Effector memory CD4-positive, alpha-beta T cell (primary cell): Measurements from ENCODE around the gene RBM26.
A peak's percentile ranks its signal among the peaks of the same experiment; 100 is the strongest.

Experiments
- DNase-seq, 3 donors: peaks; one replicate each; pipeline ENCODE4 v3.0.0-alpha.2; 2020
- H3K27ac ChIP-seq: 2 replicates; pipeline ENCODE4 v1.7.0; 2013; ENCODE audit warnings: mild to moderate bottlenecking, low read length, moderate library complexity; ENCODE audit not compliant: insufficient read depth, poor library complexity, severe bottlenecking
- H3K27me3 ChIP-seq: replicated peaks from 2 replicates; pipeline ENCODE4 v1.7.0; 2013; ENCODE audit warnings: mild to moderate bottlenecking, low read length; ENCODE audit not compliant: insufficient read depth, control insufficient read depth, poor library complexity, severe bottlenecking
- H3K36me3 ChIP-seq: 2 replicates; pipeline ENCODE4 v1.7.0; 2013; ENCODE audit warnings: mild to moderate bottlenecking, low read length, moderate library complexity; ENCODE audit not compliant: control insufficient read depth, insufficient read depth
- H3K4me1 ChIP-seq: 2 replicates; pipeline ENCODE4 v1.7.0; 2013; ENCODE audit warnings: low read length, mild to moderate bottlenecking; ENCODE audit not compliant: control insufficient read depth, insufficient read depth, poor library complexity, severe bottlenecking
- H3K4me3 ChIP-seq: 2 replicates; pipeline ENCODE4 v1.7.0; 2013; ENCODE audit warnings: low read length, low read depth, mild to moderate bottlenecking; ENCODE audit not compliant: insufficient read depth, poor library complexity, severe bottlenecking
- H3K9me3 ChIP-seq: 2 replicates; pipeline ENCODE4 v1.7.0; 2013; ENCODE audit warnings: mild to moderate bottlenecking, low read length, moderate library complexity; ENCODE audit not compliant: control insufficient read depth

RBM26 gene

DNA sequence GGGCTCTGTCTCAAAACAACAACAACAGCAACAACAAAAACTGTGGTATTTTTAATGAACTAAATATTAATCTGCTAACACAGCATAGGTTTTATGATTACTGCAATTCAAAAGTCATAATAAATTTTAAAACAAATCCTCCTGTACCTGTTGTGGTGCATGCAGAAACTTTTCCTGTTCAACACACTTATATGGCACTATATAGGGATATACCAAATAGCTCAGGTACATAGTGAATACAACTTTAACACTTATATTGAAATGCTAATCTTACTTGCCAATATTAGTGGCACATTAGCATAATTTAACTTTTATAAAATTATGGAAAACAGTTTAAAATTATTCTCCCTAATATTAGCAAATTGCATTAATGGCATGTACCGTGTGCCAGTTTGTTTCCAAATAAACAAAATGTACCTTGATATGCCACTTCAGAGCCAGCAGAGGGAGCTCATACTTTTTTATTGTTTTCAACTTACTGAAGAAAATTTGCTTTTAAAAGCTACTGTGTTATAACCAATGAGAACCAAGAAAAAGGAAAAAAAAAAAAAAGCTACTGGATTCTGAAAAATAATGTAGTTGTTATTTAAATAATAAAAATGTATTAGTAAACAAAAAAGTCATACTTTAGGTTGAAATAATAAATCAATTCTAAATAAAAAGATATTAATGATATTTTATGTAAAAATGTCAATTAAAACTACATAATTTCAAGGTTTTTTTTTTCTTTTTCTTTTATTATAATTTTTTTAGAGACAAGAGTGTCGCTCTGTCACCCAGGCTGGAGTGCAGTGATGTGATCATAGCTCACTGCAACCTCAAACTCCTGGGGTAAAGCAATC lies 18.0 kb upstream of the RBM26 start:
- Histone ChIP-seq H3K4me1 (no peaks in the 10 kb centered on the region), H3K27me3 (no peaks in the 10 kb centered on the region), H3K9me3 (no peaks in the 10 kb centered on the region), H3K27ac (no peak overlapping the region), H3K36me3 (no peaks in the 10 kb centered on the region), H3K4me3 (no peak overlapping the region)
- no peak for DNase-seq

DNA sequence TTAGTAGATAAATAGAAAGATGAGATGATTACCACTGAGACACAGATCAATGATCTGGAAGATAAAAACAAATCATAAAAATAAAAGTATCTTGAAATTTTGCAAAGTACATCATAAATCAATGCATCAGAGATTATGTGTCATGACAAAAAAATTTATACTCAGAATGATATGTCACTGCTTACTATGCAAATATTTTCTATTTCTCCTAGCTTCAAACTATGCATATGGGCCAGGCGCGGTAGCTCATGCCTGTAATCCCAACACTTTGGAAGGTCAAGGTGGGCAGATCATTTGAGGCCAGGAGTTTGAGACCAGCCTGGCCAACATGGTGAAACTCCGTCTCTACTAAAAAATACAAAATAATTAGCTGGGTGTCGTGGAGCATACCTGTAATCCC lies 17.3 kb upstream of the RBM26 start:
- no peak for DNase-seq
- H3K36me3 ChIP-seq, result no peaks in the 10 kb centered on the region
- no peak overlapping the region for H3K27ac ChIP-seq

DNA sequence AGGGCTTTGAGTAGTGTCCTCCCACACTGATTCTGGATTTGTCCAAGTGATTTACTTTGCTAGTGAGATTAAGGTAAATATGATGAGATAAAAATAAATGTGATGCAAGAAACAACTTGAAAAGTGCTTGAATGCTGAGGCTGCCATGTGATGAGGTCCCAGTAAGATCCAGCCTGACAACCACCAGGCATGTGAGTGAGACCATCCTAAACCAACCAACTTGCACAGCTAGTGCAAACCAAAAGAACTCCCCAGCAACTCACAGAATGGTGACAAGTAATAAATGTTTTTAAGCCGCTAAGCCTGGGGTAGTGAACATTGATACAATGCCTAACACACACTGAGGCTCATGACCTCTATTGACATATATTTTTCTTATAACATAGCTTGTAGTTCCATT lies 13.3 kb upstream of the RBM26 start:
- H3K9me3 ChIP-seq, result no peaks in the 10 kb centered on the region
- no peaks in the 10 kb centered on the region for H3K27me3 ChIP-seq

More for the DNA sequence above, 17.3 kb upstream of the RBM26 start:
- no peaks in the 10 kb centered on the region for H3K27me3 ChIP-seq
- no peaks in the 10 kb centered on the region for H3K4me1 ChIP-seq
- no peak overlapping the region for H3K4me3 ChIP-seq
- H3K9me3 ChIP-seq, result no peaks in the 10 kb centered on the region

DNA sequence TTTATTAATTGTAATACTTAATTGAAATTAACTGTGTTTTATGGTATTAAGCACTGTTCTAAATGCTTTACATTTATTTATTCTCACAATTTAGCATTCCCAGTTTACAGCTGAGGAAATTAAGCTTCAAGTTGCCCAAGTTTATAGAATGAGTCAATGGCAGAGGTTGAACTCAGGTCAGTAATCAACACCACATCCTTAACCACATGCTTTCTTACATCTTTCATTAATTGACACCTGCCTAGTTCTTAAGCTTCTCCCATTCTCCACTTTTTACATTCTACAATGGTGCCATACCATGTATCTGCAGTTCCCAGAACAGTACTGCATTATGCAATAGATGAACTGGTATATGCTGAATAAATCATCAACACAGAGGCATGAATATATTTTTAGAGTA lies 11.7 kb upstream of the RBM26 start:
- H3K4me1 ChIP-seq, result no peaks in the 10 kb centered on the region
- no peak overlapping the region for H3K4me3 ChIP-seq
- H3K27ac ChIP-seq, result no peak overlapping the region
- H3K27me3 ChIP-seq, result no peaks in the 10 kb centered on the region
- H3K9me3 ChIP-seq, result no peaks in the 10 kb centered on the region
- H3K36me3 ChIP-seq, result no peaks in the 10 kb centered on the region
- DNase-seq, result no peak

More for the DNA sequence above, 13.3 kb upstream of the RBM26 start:
- Histone ChIP-seq H3K36me3 (no peaks in the 10 kb centered on the region), H3K27ac (no peak overlapping the region), H3K4me1 (no peaks in the 10 kb centered on the region), H3K4me3 (no peak overlapping the region)
- DNase-seq, result no peak

DNA sequence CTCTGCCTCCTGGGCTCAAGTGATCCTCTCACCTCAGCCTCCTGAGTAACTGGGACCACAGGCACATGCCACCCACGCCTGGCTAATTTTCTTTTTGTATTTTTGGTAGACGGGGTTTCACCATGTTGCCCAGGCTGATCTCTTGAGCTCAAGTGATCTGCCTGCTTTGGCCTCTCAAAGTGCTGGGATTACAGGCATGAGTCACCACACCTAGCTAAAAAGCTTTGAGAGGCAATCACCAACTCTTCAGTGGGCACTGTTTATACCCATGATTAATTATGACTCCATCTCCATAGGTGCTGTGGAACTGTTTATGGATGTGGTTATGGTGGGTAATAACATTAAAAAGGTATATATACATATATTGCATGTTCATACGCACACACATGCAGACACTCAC lies 7.5 kb upstream of the RBM26 start:
- Histone ChIP-seq H3K4me3 (no peak overlapping the region), H3K27ac (no peak overlapping the region), H3K36me3 (no peaks in the 10 kb centered on the region), H3K4me1 (no peaks in the 10 kb centered on the region), H3K9me3 (no peaks in the 10 kb centered on the region), H3K27me3 (no peaks in the 10 kb centered on the region)
- DNase-seq, result no peak

DNA sequence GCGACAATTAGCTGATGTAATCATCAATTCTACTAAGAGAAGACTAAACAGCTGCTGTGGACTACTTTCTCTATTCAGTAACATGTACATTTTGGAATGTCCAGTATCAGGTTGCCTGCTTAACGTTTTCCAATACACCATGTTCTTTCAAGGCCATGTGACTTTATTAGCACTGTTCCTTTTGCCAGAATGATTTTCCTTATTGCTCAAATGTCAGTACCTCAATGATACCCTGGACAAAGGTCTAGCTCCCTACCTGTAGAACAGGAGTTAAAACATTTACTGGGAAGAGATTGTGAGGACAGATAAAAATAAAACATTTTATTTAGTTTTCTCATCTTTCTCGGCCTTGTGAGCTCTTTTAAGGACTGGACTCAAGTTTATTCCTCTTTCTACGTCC lies 3.8 kb upstream of the RBM26 start:
- no peak overlapping the region for H3K4me3 ChIP-seq
- no peaks in the 10 kb centered on the region for H3K27me3 ChIP-seq
- H3K36me3 ChIP-seq, result no peaks in the 10 kb centered on the region
- no peak for DNase-seq
- no peaks in the 10 kb centered on the region for H3K9me3 ChIP-seq
- H3K27ac ChIP-seq, result no peak overlapping the region
- H3K4me1 ChIP-seq, result peaks cover 8% of the 10 kb centered on the region

DNA sequence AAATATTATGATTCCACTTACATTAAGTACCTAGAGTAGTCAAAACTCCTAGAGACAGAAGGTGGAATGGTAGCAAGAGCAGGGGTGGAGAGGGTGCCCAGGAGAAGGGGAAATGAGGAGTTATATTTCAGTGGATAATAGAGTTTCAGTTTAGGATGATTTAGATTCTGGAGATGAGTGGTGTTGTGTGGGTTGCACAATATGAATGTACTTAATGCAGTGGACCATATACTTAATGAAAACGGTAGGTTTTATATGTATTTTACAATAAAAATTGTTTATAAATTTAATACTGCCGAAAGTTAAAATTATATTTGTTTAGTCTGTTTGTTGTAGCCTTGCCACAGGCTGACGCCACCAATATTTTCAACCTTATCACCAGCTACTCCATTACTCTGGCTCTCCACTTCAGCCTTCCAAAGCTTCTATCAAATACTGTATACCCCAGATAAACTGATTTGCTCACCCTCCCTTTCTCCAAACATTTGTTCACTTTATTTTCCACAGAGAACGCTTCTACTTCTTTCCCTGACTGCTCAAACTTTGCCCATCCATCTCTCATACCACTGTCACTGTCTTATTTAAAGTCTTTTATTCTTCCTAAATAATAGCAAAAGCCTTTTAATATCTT lies 1.4 kb upstream of the RBM26 start:
- Histone ChIP-seq H3K27ac (no peak overlapping the region), H3K36me3 (no peaks in the 10 kb centered on the region)

DNA sequence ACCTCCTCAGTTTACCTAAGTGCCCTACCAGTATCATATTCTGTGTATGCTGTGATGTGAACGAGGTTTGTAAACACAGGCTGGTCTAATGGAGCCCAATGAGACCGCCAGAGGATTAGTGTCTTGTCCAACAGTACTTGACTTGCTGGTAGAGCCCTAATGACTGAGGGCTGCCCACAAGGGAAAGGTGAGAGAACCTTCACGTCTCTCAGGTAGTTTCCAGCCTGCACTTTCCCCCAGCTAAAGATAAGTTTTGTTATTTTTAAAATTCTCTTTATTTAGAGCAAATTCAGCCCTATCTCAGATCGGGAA lies 498 bp upstream of the RBM26 start:
- Histone ChIP-seq H3K9me3 (no peaks in the 10 kb centered on the region), H3K27ac (peak overlapping the region; percentile 98), H3K4me3 (peak overlapping the region; percentile 88), H3K27me3 (no peaks in the 10 kb centered on the region), H3K36me3 (no peaks in the 10 kb centered on the region), H3K4me1 (peaks cover 19% of the 10 kb centered on the region)
- DNase-seq, result no peak

More for the DNA sequence above, 1.4 kb upstream of the RBM26 start:
- no peak for DNase-seq
- H3K4me1 ChIP-seq, result peaks cover 19% of the 10 kb centered on the region
- H3K9me3 ChIP-seq, result no peaks in the 10 kb centered on the region
- H3K27me3 ChIP-seq, result no peaks in the 10 kb centered on the region
- no peak overlapping the region for H3K4me3 ChIP-seq

DNA sequence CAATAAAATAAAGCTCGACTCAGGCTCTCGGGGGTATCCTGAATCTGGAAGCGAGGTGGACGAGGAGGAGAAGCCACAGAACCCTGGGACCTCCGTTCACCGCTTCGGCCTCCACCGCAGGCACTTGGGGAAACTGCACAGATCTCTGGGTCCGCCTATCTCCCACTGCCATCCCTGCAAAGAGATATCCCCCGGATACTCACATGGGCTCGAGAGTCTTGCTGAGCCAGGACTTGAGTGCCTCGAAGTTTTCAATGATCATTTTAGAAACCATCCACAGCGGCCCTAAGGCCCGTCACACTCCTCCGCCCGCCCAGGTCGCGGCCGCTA lies 589 bp downstream of the RBM26 start:
- Histone ChIP-seq H3K27ac (peak overlapping the region; percentile 98), H3K4me1 (peaks cover 19% of the 10 kb centered on the region), H3K27me3 (no peaks in the 10 kb centered on the region), H3K4me3 (peak overlapping the region; percentile 88), H3K9me3 (no peaks in the 10 kb centered on the region), H3K36me3 (no peaks in the 10 kb centered on the region)
- DNase-seq, result peak in 1 of 3 donors; percentile 4

DNA sequence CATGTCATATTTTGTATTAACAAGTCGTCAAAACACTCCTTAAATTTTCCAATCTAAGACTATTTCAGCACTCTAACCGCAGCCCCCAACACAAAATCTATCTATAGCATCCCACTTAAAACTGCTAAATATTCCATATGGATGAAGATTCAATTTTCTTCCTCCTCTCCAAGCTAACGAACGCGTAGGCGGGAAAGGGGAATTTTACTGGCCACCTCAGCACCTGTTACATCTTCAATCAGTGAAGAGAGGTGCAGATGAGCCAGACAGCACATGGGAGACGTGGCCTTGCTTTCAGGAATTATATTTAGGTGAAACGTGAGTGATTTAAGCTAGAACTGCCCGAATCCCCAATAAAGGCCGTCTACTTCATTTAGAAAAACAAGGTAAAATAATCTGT lies 1.1 kb downstream of the RBM26 start:
- Histone ChIP-seq H3K27me3 (no peaks in the 10 kb centered on the region), H3K27ac (peak overlapping the region; percentile 98), H3K4me1 (peaks cover 19% of the 10 kb centered on the region), H3K36me3 (no peaks in the 10 kb centered on the region), H3K9me3 (no peaks in the 10 kb centered on the region), H3K4me3 (peak overlapping the region; percentile 88)
- DNase-seq, result no peak
